Measurements from ENCODE around the gene PROZ.
"Not testable (repeated sequence)": the region's sequence is repeated elsewhere in the genome, so short reads cannot be mapped to it uniquely, and the experiment has no call there.

DNA sequence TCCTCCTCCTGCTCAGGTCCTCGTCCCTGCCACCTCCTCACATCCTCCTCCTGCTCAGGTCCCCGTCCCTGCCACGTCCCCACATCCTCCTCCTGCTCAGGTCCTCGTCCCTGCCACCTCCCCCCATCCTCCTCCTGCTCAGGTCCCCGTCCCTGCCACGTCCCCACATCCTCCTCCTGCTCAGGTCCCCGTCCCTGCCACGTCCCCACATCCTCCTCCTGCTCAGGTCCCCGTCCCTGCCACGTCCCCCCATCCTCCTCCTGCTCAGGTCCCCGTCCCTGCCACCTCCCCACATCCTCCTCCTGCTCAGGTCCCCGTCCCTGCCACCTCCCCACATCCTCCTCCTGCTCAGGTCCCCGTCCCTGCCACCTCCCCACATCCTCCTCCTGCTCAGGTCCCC, 3.5 kb downstream of the PROZ start:
- TF ChIP-seq SMAD2 (IDR thresholded peaks at IDR 0.05; ENCODE audit: low read depth, low read length); NR3C1 (CRISPR knock-in tag; IDR thresholded peaks at IDR 0.05); RUNX1 (IDR thresholded peaks at IDR 0.05; ENCODE audit: low read depth); HDAC1 (IDR thresholded peaks at IDR 0.05); EZH2 (IDR thresholded peaks at IDR 0.05; ENCODE audit: borderline replicate concordance, low read depth, low read length); MAFF (IDR thresholded peaks at IDR 0.05; ENCODE audit: low read length); POLR2AphosphoS5 (IDR thresholded peaks at IDR 0.05; ENCODE audit: control insufficient read depth, insufficient read depth, low read depth, low read length); ZNF23 (CRISPR knock-in tag; IDR thresholded peaks at IDR 0.05); HDAC6 (IDR thresholded peaks at IDR 0.05; ENCODE audit: low read depth, low read length); ZBED1 (IDR thresholded peaks at IDR 0.05): not testable (repeated sequence)
- TF ChIP-seq, protein P1, sequence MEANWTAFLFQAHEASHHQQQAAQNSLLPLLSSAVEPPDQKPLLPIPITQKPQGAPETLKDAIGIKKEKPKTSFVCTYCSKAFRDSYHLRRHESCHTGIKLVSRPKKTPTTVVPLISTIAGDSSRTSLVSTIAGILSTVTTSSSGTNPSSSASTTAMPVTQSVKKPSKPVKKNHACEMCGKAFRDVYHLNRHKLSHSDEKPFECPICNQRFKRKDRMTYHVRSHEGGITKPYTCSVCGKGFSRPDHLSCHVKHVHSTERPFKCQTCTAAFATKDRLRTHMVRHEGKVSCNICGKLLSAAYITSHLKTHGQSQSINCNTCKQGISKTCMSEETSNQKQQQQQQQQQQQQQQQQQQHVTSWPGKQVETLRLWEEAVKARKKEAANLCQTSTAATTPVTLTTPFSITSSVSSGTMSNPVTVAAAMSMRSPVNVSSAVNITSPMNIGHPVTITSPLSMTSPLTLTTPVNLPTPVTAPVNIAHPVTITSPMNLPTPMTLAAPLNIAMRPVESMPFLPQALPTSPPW (CRISPR knock-in tag; IDR thresholded peaks at IDR 0.05), result not testable (repeated sequence)
- TF ChIP-seq, protein P2, sequence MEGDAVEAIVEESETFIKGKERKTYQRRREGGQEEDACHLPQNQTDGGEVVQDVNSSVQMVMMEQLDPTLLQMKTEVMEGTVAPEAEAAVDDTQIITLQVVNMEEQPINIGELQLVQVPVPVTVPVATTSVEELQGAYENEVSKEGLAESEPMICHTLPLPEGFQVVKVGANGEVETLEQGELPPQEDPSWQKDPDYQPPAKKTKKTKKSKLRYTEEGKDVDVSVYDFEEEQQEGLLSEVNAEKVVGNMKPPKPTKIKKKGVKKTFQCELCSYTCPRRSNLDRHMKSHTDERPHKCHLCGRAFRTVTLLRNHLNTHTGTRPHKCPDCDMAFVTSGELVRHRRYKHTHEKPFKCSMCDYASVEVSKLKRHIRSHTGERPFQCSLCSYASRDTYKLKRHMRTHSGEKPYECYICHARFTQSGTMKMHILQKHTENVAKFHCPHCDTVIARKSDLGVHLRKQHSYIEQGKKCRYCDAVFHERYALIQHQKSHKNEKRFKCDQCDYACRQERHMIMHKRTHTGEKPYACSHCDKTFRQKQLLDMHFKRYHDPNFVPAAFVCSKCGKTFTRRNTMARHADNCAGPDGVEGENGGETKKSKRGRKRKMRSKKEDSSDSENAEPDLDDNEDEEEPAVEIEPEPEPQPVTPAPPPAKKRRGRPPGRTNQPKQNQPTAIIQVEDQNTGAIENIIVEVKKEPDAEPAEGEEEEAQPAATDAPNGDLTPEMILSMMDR (IDR thresholded peaks at IDR 0.05 in 2 of 3, conservative IDR thresholded peaks at IDR 0.05 in 1 of 3; ENCODE audit: insufficient read depth in 2 of 3, low read depth in 1 of 3, low read length in 3 of 3), result not testable (repeated sequence)

Data from K562 (cell line).